GM06990 (cell line): ENCODE results near the gene CCL19.

ENCODE experiments used
- DNase-seq: peaks from one replicate; pipeline ENCODE4 v3.0.0-alpha.2; 2011; ENCODE audit not compliant: insufficient read length; ENCODE audit errors: extremely low read depth
- H3K27me3 ChIP-seq: replicated peaks from 2 replicates; pipeline ENCODE4 v1.6.0; 2011; ENCODE audit warnings: low read length; ENCODE audit not compliant: control insufficient read depth, insufficient read depth
- H3K36me3 ChIP-seq: 2 replicates; pipeline ENCODE4 v1.5.1; 2011; ENCODE audit warnings: low read length; ENCODE audit not compliant: control insufficient read depth, insufficient read depth
- H3K4me3 ChIP-seq: replicated peaks from 2 replicates; pipeline ENCODE4 v1.5.1; 2011; ENCODE audit warnings: low read depth, mild to moderate bottlenecking, control low read depth, low read length
- TF ChIP-seq, protein P1 (sequence below): IDR thresholded peaks from 2 replicates; pipeline ENCODE4 v1.5.1; 2011; ENCODE audit warnings: low read length, control low read depth, mild to moderate bottlenecking, inconsistent platforms; ENCODE audit not compliant: insufficient read depth, poor library complexity, severe bottlenecking

The CCL19 gene

GRCh38 chr9:34701769-34702736 is 11.0 kb upstream of the CCL19 start:
- H3K27me3 ChIP-seq, result peaks cover 5% of the 10 kb centered on the region
- no peaks in the 10 kb centered on the region for H3K36me3 ChIP-seq
- TF ChIP-seq, protein P1, sequence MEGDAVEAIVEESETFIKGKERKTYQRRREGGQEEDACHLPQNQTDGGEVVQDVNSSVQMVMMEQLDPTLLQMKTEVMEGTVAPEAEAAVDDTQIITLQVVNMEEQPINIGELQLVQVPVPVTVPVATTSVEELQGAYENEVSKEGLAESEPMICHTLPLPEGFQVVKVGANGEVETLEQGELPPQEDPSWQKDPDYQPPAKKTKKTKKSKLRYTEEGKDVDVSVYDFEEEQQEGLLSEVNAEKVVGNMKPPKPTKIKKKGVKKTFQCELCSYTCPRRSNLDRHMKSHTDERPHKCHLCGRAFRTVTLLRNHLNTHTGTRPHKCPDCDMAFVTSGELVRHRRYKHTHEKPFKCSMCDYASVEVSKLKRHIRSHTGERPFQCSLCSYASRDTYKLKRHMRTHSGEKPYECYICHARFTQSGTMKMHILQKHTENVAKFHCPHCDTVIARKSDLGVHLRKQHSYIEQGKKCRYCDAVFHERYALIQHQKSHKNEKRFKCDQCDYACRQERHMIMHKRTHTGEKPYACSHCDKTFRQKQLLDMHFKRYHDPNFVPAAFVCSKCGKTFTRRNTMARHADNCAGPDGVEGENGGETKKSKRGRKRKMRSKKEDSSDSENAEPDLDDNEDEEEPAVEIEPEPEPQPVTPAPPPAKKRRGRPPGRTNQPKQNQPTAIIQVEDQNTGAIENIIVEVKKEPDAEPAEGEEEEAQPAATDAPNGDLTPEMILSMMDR, result peak; percentile 99
- peak overlapping the region; percentile 0; the same call in 1 of the 2 replicates for H3K4me3 ChIP-seq
- DNase-seq, result peak; percentile 69

GRCh38 chr9:34701023-34701768 is 10.1 kb upstream of the CCL19 start:
- no peaks in the 10 kb centered on the region for H3K36me3 ChIP-seq
- peaks cover 5% of the 10 kb centered on the region for H3K27me3 ChIP-seq
- H3K4me3 ChIP-seq, result peak overlapping the region; percentile 0
- peak; percentile 24 for DNase-seq
- TF ChIP-seq, protein P1, result peak; percentile 72

DNA sequence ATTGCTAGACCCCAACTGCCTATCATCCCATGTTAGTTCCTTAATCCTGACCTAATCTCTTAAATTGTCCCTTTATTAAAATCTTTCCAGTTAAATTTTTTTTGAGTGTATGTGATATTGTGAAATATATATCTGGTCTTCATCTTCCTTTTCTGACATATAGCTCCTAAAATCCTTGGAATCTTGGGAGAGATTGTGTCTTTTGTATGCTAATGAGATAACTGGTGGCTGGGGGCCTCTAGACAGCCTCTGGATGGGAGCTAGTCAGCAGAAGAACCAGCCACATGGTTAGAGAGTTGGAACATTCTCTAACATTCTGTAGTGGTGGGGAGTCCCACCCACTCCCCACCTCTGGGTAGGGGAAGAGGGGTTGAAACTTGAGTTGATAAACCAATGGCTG is 3.7 kb upstream of the CCL19 start:
- H3K4me3 ChIP-seq, result no peak overlapping the region
- H3K36me3 ChIP-seq, result no peaks in the 10 kb centered on the region
- peaks cover 2% of the 10 kb centered on the region; the same call in 1 of the 2 replicates for H3K27me3 ChIP-seq
- TF ChIP-seq, protein P1, result no peak
- DNase-seq, result no peak

DNA sequence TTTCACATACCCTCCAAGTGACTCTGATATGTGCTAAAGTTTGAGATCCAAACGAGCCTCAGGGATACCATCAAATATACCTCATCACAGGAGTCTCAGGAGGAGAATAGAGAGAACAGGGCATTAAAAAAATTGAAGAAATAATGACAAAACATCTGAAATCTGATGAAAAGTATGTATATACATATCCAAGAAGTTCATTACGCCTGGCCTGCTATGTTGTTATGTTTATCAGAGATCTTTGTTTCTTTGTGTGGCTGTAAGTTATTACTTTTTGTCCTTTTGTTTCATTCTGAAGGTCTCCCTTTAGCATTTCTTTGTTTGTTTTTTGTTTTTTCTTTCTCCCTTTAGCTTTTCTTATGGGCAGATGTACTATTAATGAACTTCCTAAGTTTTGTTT is 2.5 kb upstream of the CCL19 start:
- no peak overlapping the region for H3K4me3 ChIP-seq
- H3K27me3 ChIP-seq, result no peaks in the 10 kb centered on the region
- no peak for DNase-seq
- TF ChIP-seq, protein P1, result no peak
- no peaks in the 10 kb centered on the region for H3K36me3 ChIP-seq

DNA sequence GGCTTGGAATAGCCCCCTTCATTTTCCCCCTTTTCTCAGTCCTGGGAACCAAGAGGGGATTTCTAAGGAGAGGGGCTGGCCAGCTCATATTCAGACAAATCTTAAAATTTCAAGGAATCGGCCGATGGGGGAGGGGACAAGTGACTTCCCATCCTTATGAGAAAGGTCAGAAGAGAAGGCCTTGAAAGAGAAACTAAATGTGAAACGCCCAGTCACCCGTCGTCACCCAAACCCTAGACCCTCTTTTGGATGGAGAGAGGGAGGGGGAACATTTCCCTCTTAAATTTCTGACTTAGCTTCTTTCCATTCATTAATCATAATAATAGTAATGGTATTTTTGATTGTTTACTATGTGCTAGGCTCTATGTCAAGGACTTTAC is 850 bp upstream of the CCL19 start:
- Histone ChIP-seq H3K27me3 (no peaks in the 10 kb centered on the region), H3K36me3 (no peaks in the 10 kb centered on the region), H3K4me3 (no peak overlapping the region)
- DNase-seq, result no peak
- TF ChIP-seq, protein P1, result no peak
